Osteoblast (primary cell): Measurements from ENCODE around the gene DPP10. TPM values are rescaled to one million over a fixed set of nuclear protein-coding genes. Genes with fewer than 3 reads are reported as not detected.

Experiments used
- DNase-seq: peaks from one replicate; pipeline ENCODE4 v3.0.0; 2011; ENCODE audit warnings: low spot score, mixed read lengths; ENCODE audit not compliant: insufficient read length; ENCODE audit errors: missing footprints
- H2AFZ ChIP-seq: 2 replicates; pipeline ENCODE4 v1.6.0; 2011; ENCODE audit warnings: mild to moderate bottlenecking, low read length
- H3K27ac ChIP-seq: 2 replicates; pipeline ENCODE4 v1.5.1; 2011; ENCODE audit warnings: mild to moderate bottlenecking, low read depth, low read length, moderate library complexity
- H3K27me3 ChIP-seq: 2 replicates; pipeline ENCODE4 v1.6.0; 2012; ENCODE audit warnings: mild to moderate bottlenecking, control low read depth, inconsistent platforms, low read length, moderate library complexity; ENCODE audit not compliant: insufficient read depth
- H3K36me3 ChIP-seq: 2 replicates; pipeline ENCODE4 v1.5.1; 2011; ENCODE audit warnings: mild to moderate bottlenecking, low read length, control low read depth, moderate library complexity; ENCODE audit not compliant: insufficient read depth
- H3K4me1 ChIP-seq: 2 replicates; pipeline ENCODE4 v1.5.1; 2011; ENCODE audit warnings: mild to moderate bottlenecking, low read length, control low read depth, moderate library complexity; ENCODE audit not compliant: insufficient read depth
- H3K4me2 ChIP-seq: 2 replicates; pipeline ENCODE4 v1.6.0; 2011; ENCODE audit warnings: mild to moderate bottlenecking, low read length; ENCODE audit not compliant: insufficient read depth
- H3K4me3 ChIP-seq: fragments of 200-600 bp; sonication (generic); 3 replicates; pipeline ENCODE4 v1.5.1; 2012; ENCODE audit warnings: mild to moderate bottlenecking, low read length, inconsistent platforms; ENCODE audit not compliant: insufficient read depth
- H3K79me2 ChIP-seq: 2 replicates; pipeline ENCODE4 v1.6.0; 2012; ENCODE audit warnings: mild to moderate bottlenecking, low read length, control low read depth, inconsistent platforms; ENCODE audit not compliant: insufficient read depth
- H3K9me3 ChIP-seq: 2 replicates; pipeline ENCODE4 v1.5.1; 2011; ENCODE audit warnings: low read depth, low read length, control low read depth
- H4K20me1 ChIP-seq: 2 replicates; pipeline ENCODE4 v1.6.0; 2012; ENCODE audit warnings: mild to moderate bottlenecking, low read length, control low read depth; ENCODE audit not compliant: insufficient read depth
- total RNA-seq: library from RNA; depleted of rRNA; stranded (reverse); fragments of >200 nt; gene quantifications from 2 replicates; pipeline ENCODE4 v1.2.3, GENCODE V29; 2012
- TF ChIP-seq, protein P1 (sequence below): IDR thresholded peaks from 2 replicates; pipeline ENCODE4 v1.5.1; 2011; ENCODE audit warnings: mild to moderate bottlenecking, low read depth, low read length, moderate library complexity; ENCODE audit errors: extremely low read depth

DPP10 gene
- total RNA-seq, 1 donor: not detected

DNA sequence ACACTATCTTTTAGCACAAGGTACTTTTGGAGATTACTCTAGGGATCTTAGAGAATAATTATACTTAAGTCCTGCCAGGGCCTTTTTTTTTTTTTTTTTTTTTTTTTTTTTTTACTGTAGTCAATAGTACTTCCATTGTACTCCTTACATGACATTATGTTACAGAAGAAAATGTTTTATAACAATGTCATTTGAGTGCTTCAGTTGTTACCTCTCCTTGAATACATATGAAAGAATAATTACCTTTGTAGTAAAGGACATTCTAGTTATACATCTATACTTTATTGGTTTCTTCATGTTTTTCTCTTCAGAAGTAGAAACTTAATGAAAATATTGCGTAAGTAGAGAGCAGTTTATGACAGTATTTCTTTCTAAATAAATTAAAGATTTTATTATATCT lies 834.9 kb downstream of the DPP10 start:
- no peaks in the 10 kb centered on the region for H3K36me3 ChIP-seq
- H3K4me3 ChIP-seq: no peak overlapping the region
- no peak for DNase-seq
- H3K4me2 ChIP-seq: no peak overlapping the region
- H3K27ac ChIP-seq: no peak overlapping the region
- no peaks in the 10 kb centered on the region for H3K27me3 ChIP-seq
- peaks cover 4% of the 10 kb centered on the region for H3K9me3 ChIP-seq
- H3K4me1 ChIP-seq: no peaks in the 10 kb centered on the region
- H3K79me2 ChIP-seq: no peaks in the 10 kb centered on the region
- no peaks in the 10 kb centered on the region for H4K20me1 ChIP-seq
- TF ChIP-seq, protein P1, sequence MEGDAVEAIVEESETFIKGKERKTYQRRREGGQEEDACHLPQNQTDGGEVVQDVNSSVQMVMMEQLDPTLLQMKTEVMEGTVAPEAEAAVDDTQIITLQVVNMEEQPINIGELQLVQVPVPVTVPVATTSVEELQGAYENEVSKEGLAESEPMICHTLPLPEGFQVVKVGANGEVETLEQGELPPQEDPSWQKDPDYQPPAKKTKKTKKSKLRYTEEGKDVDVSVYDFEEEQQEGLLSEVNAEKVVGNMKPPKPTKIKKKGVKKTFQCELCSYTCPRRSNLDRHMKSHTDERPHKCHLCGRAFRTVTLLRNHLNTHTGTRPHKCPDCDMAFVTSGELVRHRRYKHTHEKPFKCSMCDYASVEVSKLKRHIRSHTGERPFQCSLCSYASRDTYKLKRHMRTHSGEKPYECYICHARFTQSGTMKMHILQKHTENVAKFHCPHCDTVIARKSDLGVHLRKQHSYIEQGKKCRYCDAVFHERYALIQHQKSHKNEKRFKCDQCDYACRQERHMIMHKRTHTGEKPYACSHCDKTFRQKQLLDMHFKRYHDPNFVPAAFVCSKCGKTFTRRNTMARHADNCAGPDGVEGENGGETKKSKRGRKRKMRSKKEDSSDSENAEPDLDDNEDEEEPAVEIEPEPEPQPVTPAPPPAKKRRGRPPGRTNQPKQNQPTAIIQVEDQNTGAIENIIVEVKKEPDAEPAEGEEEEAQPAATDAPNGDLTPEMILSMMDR: no peak
- H2AFZ ChIP-seq: no peak overlapping the region

DNA sequence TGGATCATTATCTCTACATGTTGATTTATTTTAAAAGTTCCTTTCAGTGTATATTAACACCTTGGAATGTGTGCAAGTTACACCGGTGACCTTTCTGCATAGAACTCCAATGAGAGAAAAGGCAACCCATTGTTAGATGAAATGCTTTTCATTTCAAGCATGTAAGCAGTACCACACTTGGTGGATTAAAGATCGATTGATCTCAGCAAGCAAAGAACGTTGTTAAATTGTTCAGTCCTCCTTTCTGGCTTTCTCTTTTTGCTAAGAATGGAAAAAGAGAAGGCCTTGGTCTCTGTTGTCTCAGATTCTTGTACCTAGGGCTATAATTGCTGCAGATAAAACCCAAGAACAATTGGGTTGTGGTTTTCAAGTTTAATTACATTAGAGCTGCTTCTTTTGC lies 843.0 kb downstream of the DPP10 start:
- no peak for DNase-seq
- Histone ChIP-seq H3K9me3 (no peaks in the 10 kb centered on the region), H3K27ac (no peak overlapping the region), H3K36me3 (no peaks in the 10 kb centered on the region), H3K4me3 (no peak overlapping the region), H3K79me2 (no peaks in the 10 kb centered on the region), H3K4me2 (no peak overlapping the region), H3K4me1 (no peaks in the 10 kb centered on the region), H2AFZ (no peak overlapping the region), H3K27me3 (no peaks in the 10 kb centered on the region), H4K20me1 (no peaks in the 10 kb centered on the region)
- TF ChIP-seq, protein P1: no peak

DNA sequence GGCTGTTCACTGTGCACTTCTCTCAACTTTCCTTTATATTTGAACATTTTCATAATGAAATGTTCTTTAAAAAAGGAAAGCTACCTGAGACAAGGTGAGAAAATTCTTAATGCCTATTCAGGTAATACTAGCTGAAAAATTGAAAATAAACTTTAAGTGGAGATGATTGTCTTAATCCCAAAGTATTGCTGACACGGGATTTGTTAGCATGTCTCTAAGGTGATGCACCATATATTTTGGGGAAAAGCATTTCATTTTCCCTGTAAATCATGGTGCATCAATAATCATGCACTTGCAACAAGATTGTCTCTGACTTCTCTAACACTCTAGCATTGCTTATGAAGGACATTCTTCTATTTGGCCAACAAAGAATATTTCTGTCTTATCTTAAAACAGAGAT lies 848.0 kb downstream of the DPP10 start:
- Histone ChIP-seq H3K4me3 (no peak overlapping the region), H3K4me1 (no peaks in the 10 kb centered on the region), H4K20me1 (no peaks in the 10 kb centered on the region), H3K27me3 (no peaks in the 10 kb centered on the region), H3K4me2 (no peak overlapping the region), H2AFZ (no peak overlapping the region), H3K79me2 (no peaks in the 10 kb centered on the region), H3K9me3 (no peaks in the 10 kb centered on the region), H3K27ac (no peak overlapping the region), H3K36me3 (no peaks in the 10 kb centered on the region)
- no peak for DNase-seq
- TF ChIP-seq, protein P1: no peak

DNA sequence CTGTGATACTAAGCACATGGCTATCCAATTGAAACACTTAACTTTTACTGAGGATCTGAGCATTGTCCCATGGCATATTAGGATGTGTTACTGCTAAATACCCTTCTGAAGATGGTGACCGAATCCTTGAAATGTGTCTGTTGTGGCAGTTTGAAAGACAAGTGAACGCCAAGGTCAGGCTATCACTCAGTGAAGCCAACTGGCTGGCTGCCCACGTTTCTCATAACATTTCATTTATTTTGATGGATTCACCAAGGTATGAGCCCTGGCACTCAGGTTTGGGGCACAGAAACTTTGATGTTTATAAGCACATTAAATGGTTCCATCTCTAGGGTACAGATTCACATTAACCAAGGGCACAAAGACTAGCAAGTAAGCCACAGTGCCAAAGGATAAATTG lies 850.3 kb downstream of the DPP10 start:
- Histone ChIP-seq H3K36me3 (no peaks in the 10 kb centered on the region), H3K4me1 (no peaks in the 10 kb centered on the region), H3K79me2 (no peaks in the 10 kb centered on the region), H3K27ac (no peak overlapping the region), H3K4me3 (no peak overlapping the region), H3K4me2 (no peak overlapping the region), H3K27me3 (no peaks in the 10 kb centered on the region), H2AFZ (no peak overlapping the region), H3K9me3 (no peaks in the 10 kb centered on the region), H4K20me1 (no peaks in the 10 kb centered on the region)
- no peak for DNase-seq
- TF ChIP-seq, protein P1: no peak
